ENCODE results near the gene RABGEF1.

RABGEF1 gene

DNA sequence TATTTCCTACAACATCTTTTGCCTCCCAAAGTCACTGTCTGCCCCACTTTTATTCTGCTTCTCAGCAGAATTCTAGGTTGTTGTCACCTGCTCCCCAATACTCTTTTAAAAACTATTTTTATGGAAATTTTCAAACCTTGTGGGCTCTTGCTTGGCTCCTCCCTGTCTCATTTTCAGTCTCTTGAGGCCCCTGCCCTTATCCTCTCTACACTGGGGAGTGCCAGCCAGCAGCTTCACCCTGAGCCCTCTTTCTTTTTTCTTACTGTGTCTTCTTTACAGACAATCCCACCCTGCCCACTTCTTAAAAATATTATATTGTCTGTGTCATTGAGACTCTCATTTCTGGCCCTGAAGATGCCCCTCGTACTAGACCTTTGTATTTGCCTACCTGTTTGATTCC lies 118.8 kb downstream of the RABGEF1 start:
- no peak for DNase-seq (ENCODE audit: low read depth)

DNA sequence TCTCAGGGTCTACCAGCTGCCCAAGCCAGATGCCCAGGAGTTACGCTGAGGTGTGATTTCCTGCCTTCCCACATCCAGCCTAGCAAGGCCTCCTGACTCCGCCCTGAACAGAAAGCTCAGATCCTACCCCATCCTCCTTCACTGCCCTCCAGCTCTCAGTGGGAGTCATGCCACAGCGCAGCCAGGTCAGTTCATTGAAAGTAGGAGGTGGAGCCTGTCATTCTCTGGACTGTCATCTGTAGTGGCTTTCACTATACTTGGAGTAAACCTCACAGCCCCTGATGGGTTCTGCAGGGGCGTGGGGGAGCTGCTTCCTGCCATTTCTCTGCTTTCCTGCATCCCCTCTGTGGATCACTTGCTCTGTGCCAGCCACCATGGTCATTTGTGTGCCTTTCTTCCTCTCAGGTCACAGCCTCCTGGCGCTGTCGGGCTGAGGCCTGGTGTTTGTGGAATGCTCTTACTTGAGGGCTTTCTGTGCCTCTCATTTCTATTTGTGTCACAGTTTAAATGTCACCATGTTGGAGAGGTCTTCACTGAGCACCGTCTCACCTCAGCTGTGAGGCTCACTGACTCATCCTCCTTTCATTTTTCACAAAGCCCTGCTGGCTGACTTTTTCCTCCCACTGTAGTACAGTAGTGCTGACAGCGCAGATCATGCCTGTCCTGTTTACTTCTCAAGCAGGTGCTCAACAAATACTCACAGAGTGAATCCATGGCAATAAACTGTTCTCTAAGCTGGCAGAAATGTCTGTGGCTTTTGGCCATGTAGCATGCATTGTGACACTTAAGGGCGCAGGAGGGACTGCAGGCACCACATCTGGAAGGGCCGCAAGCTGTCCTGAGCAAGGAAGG lies 119.5 kb downstream of the RABGEF1 start:
- DNase-seq (ENCODE audit: low read depth) = no peak

DNA sequence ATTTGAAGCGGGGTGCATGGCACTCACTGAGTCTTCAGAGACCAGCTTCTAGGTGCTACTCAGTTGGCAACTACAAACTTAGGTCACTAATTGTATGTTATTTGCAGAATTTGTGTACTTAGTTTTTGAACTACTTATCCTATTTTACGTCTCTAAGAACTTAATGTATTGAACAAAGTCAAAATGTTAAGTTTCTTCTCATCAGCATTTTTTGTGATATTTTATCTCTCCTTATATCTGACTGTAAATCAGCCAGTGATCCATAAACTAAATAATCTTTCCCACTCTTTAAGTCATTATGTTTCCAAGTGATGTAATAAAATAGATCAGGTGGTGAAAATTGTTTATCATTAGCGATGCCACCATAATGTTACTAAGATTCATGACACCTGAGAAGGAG lies 120.2 kb downstream of the RABGEF1 start:
- DNase-seq (ENCODE audit: low read depth) = no peak
